A549 (cell line): ENCODE data around the gene CBARP. TPM values are rescaled to one million over a fixed set of nuclear protein-coding genes. Genes with fewer than 3 reads are reported as not detected.

Experiments
- BHLHE40 ChIP-seq: IDR thresholded peaks from 2 replicates; pipeline ENCODE4 v1.6.1; 2012; ENCODE audit warnings: low read depth, low read length, inconsistent platforms
- CBX2 ChIP-seq: fragments of 200-600 bp; sonication (generic); IDR thresholded peaks from 2 replicates; pipeline ENCODE4 v1.6.1; 2016; ENCODE audit warnings: low read depth, mild to moderate bottlenecking, borderline replicate concordance
- CBX8 ChIP-seq: fragments of 200-600 bp; sonication (generic); IDR thresholded peaks from 2 replicates; pipeline ENCODE4 v1.6.1; 2016
- CEBPB ChIP-seq, 2 experiments: fragments of >200 bp in 1 of 2; sonication (Bioruptor Twin) in 1 of 2; formaldehyde crosslinking in 1 of 2; IDR thresholded peaks; 2 replicates each; pipeline ENCODE4 v1.6.1; 2012 to 2016
- CHD2 ChIP-seq: fragments of 150-350 bp; IDR thresholded peaks from 2 replicates; pipeline ENCODE4 v1.6.1; 2014; ENCODE audit warnings: low read length; ENCODE audit not compliant: partially characterized antibody
- CHD4 ChIP-seq: fragments of 200-600 bp; sonication (generic); IDR thresholded peaks from 2 replicates; pipeline ENCODE4 v1.6.1; 2016; ENCODE audit warnings: antibody characterized with exemption, mild to moderate bottlenecking, borderline replicate concordance
- EHMT2 ChIP-seq: fragments of 200-600 bp; sonication (generic); IDR thresholded peaks from 2 replicates; pipeline ENCODE4 v1.6.1; 2016; ENCODE audit warnings: antibody characterized with exemption, low read depth, mild to moderate bottlenecking, moderate library complexity
- ESRRA ChIP-seq: fragments of 150-350 bp; IDR thresholded peaks from 2 replicates; pipeline ENCODE4 v1.6.1; 2014; ENCODE audit warnings: mild to moderate bottlenecking, low read length, borderline replicate concordance
- FOSB ChIP-seq: fragments of 250-450 bp; sonication (Bioruptor Pico); IDR thresholded peaks from 2 replicates; pipeline ENCODE4 v1.5.0; 2020; ENCODE audit warnings: mild to moderate bottlenecking, moderate library complexity
- FOSL2 ChIP-seq, 2 experiments: fragments of 450-650 bp in 1 of 2; fragments of >200 bp in 1 of 2; sonication (Bioruptor Twin) in 1 of 2; formaldehyde crosslinking; IDR thresholded peaks; 2 replicates each; pipeline versions ENCODE4 v1.5.0 to v1.6.1; 2016 to 2020; ENCODE audit warnings: mild to moderate bottlenecking in 1 of 2, moderate library complexity in 1 of 2
- GATA3 ChIP-seq: IDR thresholded peaks from 2 replicates; pipeline ENCODE4 v1.6.1; 2012; ENCODE audit warnings: borderline replicate concordance
- HDAC2 ChIP-seq: fragments of 200-600 bp; sonication (generic); IDR thresholded peaks from 2 replicates; pipeline ENCODE4 v1.6.1; 2016
- HOXA7 ChIP-seq: fragments of 250-450 bp; sonication (Bioruptor Pico); IDR thresholded peaks from 2 replicates; pipeline ENCODE4 v1.5.0; 2020; ENCODE audit warnings: mild to moderate bottlenecking, moderate library complexity
- HOXB13 ChIP-seq: fragments of 250-450 bp; sonication (Bioruptor Pico); IDR thresholded peaks from 2 replicates; pipeline ENCODE4 v1.5.0; 2020; ENCODE audit warnings: low read depth, mild to moderate bottlenecking, moderate library complexity
- HOXB5 ChIP-seq: fragments of 250-450 bp; sonication (Bioruptor Pico); IDR thresholded peaks from 2 replicates; pipeline ENCODE4 v1.5.0; 2020; ENCODE audit warnings: mild to moderate bottlenecking, moderate library complexity
- JUN ChIP-seq, 2 experiments: fragments of >200 bp; sonication (Bioruptor Twin); formaldehyde crosslinking; IDR thresholded peaks; 2 replicates in 1 of 2; 3 replicates in 1 of 2; pipeline ENCODE4 v1.6.1; 2016 to 2017
- JUNB ChIP-seq: fragments of >200 bp; sonication (Bioruptor Twin); formaldehyde crosslinking; IDR thresholded peaks from 2 replicates; pipeline ENCODE4 v1.6.1; 2016
- KDM5A ChIP-seq: fragments of 200-600 bp; sonication (generic); IDR thresholded peaks from 2 replicates; pipeline ENCODE4 v1.6.1; 2016; ENCODE audit warnings: antibody characterized with exemption, mild to moderate bottlenecking
- MAFK ChIP-seq: fragments of 450-650 bp; IDR thresholded peaks from 2 replicates; pipeline ENCODE4 v1.6.1; 2014; ENCODE audit not compliant: partially characterized antibody
- MAZ ChIP-seq: fragments of 150-350 bp; IDR thresholded peaks from 2 replicates; pipeline ENCODE4 v1.6.1; 2014; ENCODE audit warnings: antibody characterized with exemption, low read depth, low read length, borderline replicate concordance
- NFE2L2 ChIP-seq: fragments of 150-350 bp; conservative IDR thresholded peaks from 2 replicates; pipeline ENCODE4 v1.6.1; 2014; ENCODE audit warnings: low read length
- NPAS2 ChIP-seq: fragments of 250-450 bp; sonication (Bioruptor Pico); IDR thresholded peaks from 2 replicates; pipeline ENCODE4 v1.8.0; 2022; ENCODE audit warnings: mild to moderate bottlenecking, moderate library complexity, borderline replicate concordance
- NR3C1 ChIP-seq: fragments of >200 bp; sonication (Bioruptor Twin); formaldehyde crosslinking; IDR thresholded peaks from 3 replicates; pipeline ENCODE4 v1.6.1; 2017
- POLR2A ChIP-seq: IDR thresholded peaks from 2 replicates; pipeline ENCODE4 v1.6.1; 2012; ENCODE audit warnings: mild to moderate bottlenecking, low read length
- RAD21 ChIP-seq, 2 experiments: fragments of >200 bp in 1 of 2; sonication (Bioruptor Twin) in 1 of 2; formaldehyde crosslinking in 1 of 2; IDR thresholded peaks in 1 of 2; conservative IDR thresholded peaks in 1 of 2; 2 replicates in 1 of 2; 3 replicates in 1 of 2; pipeline ENCODE4 v1.6.1; 2012 to 2018; ENCODE audit warnings: inconsistent platforms in 1 of 2
- RARB ChIP-seq: fragments of 250-450 bp; sonication (Bioruptor Pico); IDR thresholded peaks from 2 replicates; pipeline ENCODE4 v1.8.0; 2021; ENCODE audit warnings: mild to moderate bottlenecking, moderate library complexity
- RCOR1 ChIP-seq: fragments of 150-350 bp; IDR thresholded peaks from 2 replicates; pipeline ENCODE4 v1.6.1; 2014; ENCODE audit warnings: antibody characterized with exemption, low read length, low read depth
- RFX5 ChIP-seq: fragments of 450-650 bp; IDR thresholded peaks from 2 replicates; pipeline ENCODE4 v1.7.1; 2014; ENCODE audit warnings: antibody characterized with exemption, mild to moderate bottlenecking, moderate library complexity
- RNF2 ChIP-seq: fragments of 200-600 bp; sonication (generic); IDR thresholded peaks from 2 replicates; pipeline ENCODE4 v1.6.1; 2016; ENCODE audit warnings: low read depth, mild to moderate bottlenecking, antibody characterized with exemption, moderate library complexity, borderline replicate concordance
- SMC3 ChIP-seq: fragments of >200 bp; sonication (Bioruptor Twin); formaldehyde crosslinking; IDR thresholded peaks from 3 replicates; pipeline ENCODE4 v1.6.1; 2018; ENCODE audit warnings: inconsistent platforms
- SREBF2 ChIP-seq: fragments of 450-650 bp; IDR thresholded peaks from 2 replicates; pipeline ENCODE4 v1.6.1; 2014; ENCODE audit warnings: mild to moderate bottlenecking, moderate library complexity
- TP53 ChIP-seq: fragments of 250-450 bp; sonication (Bioruptor Pico); IDR thresholded peaks from 2 replicates; pipeline ENCODE4 v1.5.0; 2021; ENCODE audit warnings: mild to moderate bottlenecking, moderate library complexity
- ZC3H11A ChIP-seq: fragments of 450-650 bp; IDR thresholded peaks from 2 replicates; pipeline ENCODE4 v1.6.1; 2014; ENCODE audit warnings: antibody characterized with exemption, mild to moderate bottlenecking
- ZFP36 ChIP-seq: fragments of 450-650 bp; IDR thresholded peaks from 2 replicates; pipeline ENCODE4 v1.6.1; 2014; ENCODE audit warnings: borderline replicate concordance; ENCODE audit not compliant: partially characterized antibody
- polyA plus RNA-seq, 4 experiments: library from polyadenylated mRNA; depleted of rRNA in 3 of 4; stranded (reverse); fragments of >200 nt; fragmentation: RNase III in 1 of 4; extraction: RNeasy Plus Mini Kit Qiagen cat#74134 plus additional on column Dnase treatment in 1 of 4; gene quantifications; 2 replicates in 3 of 4; 3 replicates in 1 of 4; pipeline ENCODE4 v1.2.3, GENCODE V29; 2011 to 2017
- TF ChIP-seq, protein P1 (sequence below): fragments of >200 bp; sonication (Bioruptor Twin); formaldehyde crosslinking; IDR thresholded peaks from 3 replicates; pipeline ENCODE4 v1.6.1; 2016
- TF ChIP-seq, protein P2 (sequence below): fragments of >200 bp; sonication (Bioruptor Twin); formaldehyde crosslinking; IDR thresholded peaks from 3 replicates; pipeline ENCODE4 v1.5.1; 2016
- TF ChIP-seq, protein P3 (sequence below): IDR thresholded peaks from 2 replicates; pipeline ENCODE4 v1.6.1; 2012
- TF ChIP-seq, protein P4 (sequence below): fragments of >200 bp; sonication (Bioruptor Twin); formaldehyde crosslinking; IDR thresholded peaks from 2 replicates; pipeline ENCODE4 v1.6.1; 2016
- TF ChIP-seq, protein P5 (sequence below): IDR thresholded peaks from 2 replicates; pipeline ENCODE4 v1.6.1; 2012; ENCODE audit warnings: low read depth, borderline replicate concordance
- TF ChIP-seq, protein P6 (sequence below): fragments of 150-350 bp; IDR thresholded peaks from 2 replicates; pipeline ENCODE4 v1.6.1; 2014; ENCODE audit warnings: low read depth, mild to moderate bottlenecking, low read length

Gene CBARP
- polyA plus RNA-seq, 2 of the 4 experiments (the other 2 are of a cell fraction), result 0.19 to 2.0 TPM

DNA sequence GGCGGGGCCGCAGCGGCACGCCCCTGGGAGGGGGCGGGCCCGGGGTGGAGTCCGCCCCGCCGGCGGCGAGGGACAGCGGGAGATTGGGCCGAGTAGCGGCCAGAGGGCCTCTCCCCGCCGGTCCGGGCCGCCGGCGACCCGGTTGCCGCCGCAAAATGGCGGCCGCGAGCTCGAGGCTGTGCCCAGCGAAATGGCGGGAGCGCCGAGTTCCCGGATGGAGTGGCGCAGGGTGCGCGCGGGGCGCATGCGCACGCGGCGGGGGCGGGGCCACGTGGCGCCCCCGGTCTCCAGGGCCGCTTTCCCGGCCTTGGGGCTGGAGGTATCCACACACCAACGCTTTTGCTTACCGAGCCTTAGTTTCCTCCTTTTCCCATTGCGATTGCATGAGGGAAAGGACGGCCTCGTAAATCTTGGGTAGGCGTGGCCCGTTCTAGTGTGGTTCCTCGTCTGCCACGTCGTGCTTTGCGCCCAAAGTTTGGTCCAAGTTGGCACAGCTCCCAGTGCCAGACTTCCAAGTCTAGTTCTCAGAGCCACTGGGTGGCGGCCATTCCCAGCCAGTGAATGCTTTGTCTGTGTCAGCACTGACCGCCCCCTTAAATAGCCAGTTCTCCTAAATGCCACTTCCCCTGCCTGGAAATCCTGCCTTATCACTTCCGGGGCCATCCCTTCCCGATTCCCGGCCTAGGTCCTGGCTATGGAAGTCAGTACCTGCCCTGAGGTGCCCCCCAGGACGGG, 31.8 kb upstream of the CBARP start (continued):
- TF ChIP-seq ZFP36 (no peak), GATA3 (no peak), KDM5A (no peak), RNF2 (no peak), RAD21 (conservative IDR thresholded peaks at IDR 0.05 in 1 of 2, IDR thresholded peaks at IDR 0.05 in 1 of 2) (no peak), CHD2 (no peak), MAFK (peak; percentile 22), NFE2L2 (no peak), RARB (CRISPR knock-in tag) (peak; percentile 81; the same call in 1 of the 2 replicates), BHLHE40 (no peak), SREBF2 (no peak), TP53 (peak; percentile 70; the same call in 1 of the 2 replicates), CHD4 (no peak), POLR2A (no peak), ESRRA (no peak), NR3C1 (no peak), RCOR1 (no peak), ZC3H11A (no peak), JUNB (no peak), HDAC2 (no peak), JUN (IDR thresholded peaks at IDR 0.05) (peak; percentile 87 to 96), HOXA7 (CRISPR knock-in tag) (no peak), SMC3 (no peak), HOXB5 (CRISPR knock-in tag) (no peak; the same call in none of the 2 replicates), EHMT2 (no peak), HOXB13 (CRISPR knock-in tag) (no peak; the same call in 1 of the 2 replicates), NPAS2 (CRISPR knock-in tag) (no peak), FOSB (CRISPR knock-in tag) (0 out of 2 replicates have a peak, but pooled peaks have one; percentile 56), RFX5 (no peak), FOSL2 (IDR thresholded peaks at IDR 0.05) (no peak), FOSL2 (CRISPR knock-in tag; IDR thresholded peaks at IDR 0.05) (peak; percentile 12; the same call in 1 of the 2 replicates), CBX8 (no peak), CBX2 (no peak), MAZ (no peak), CEBPB (IDR thresholded peaks at IDR 0.05) (no peak)
- TF ChIP-seq, protein P1, sequence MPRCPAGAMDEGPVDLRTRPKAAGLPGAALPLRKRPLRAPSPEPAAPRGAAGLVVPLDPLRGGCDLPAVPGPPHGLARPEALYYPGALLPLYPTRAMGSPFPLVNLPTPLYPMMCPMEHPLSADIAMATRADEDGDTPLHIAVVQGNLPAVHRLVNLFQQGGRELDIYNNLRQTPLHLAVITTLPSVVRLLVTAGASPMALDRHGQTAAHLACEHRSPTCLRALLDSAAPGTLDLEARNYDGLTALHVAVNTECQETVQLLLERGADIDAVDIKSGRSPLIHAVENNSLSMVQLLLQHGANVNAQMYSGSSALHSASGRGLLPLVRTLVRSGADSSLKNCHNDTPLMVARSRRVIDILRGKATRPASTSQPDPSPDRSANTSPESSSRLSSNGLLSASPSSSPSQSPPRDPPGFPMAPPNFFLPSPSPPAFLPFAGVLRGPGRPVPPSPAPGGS, result peak; percentile 22; the same call in 2 of the 3 replicates
- TF ChIP-seq, protein P2, sequence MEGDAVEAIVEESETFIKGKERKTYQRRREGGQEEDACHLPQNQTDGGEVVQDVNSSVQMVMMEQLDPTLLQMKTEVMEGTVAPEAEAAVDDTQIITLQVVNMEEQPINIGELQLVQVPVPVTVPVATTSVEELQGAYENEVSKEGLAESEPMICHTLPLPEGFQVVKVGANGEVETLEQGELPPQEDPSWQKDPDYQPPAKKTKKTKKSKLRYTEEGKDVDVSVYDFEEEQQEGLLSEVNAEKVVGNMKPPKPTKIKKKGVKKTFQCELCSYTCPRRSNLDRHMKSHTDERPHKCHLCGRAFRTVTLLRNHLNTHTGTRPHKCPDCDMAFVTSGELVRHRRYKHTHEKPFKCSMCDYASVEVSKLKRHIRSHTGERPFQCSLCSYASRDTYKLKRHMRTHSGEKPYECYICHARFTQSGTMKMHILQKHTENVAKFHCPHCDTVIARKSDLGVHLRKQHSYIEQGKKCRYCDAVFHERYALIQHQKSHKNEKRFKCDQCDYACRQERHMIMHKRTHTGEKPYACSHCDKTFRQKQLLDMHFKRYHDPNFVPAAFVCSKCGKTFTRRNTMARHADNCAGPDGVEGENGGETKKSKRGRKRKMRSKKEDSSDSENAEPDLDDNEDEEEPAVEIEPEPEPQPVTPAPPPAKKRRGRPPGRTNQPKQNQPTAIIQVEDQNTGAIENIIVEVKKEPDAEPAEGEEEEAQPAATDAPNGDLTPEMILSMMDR, result no peak
- TF ChIP-seq, protein P3, sequence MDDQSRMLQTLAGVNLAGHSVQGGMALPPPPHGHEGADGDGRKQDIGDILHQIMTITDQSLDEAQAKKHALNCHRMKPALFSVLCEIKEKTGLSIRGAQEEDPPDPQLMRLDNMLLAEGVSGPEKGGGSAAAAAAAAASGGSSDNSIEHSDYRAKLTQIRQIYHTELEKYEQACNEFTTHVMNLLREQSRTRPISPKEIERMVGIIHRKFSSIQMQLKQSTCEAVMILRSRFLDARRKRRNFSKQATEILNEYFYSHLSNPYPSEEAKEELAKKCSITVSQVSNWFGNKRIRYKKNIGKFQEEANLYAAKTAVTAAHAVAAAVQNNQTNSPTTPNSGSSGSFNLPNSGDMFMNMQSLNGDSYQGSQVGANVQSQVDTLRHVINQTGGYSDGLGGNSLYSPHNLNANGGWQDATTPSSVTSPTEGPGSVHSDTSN, result peak; percentile 59; the same call in 1 of the 2 replicates
- TF ChIP-seq, protein P4, sequence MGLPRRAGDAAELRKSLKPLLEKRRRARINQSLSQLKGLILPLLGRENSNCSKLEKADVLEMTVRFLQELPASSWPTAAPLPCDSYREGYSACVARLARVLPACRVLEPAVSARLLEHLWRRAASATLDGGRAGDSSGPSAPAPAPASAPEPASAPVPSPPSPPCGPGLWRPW, result no peak
- TF ChIP-seq, protein P5, sequence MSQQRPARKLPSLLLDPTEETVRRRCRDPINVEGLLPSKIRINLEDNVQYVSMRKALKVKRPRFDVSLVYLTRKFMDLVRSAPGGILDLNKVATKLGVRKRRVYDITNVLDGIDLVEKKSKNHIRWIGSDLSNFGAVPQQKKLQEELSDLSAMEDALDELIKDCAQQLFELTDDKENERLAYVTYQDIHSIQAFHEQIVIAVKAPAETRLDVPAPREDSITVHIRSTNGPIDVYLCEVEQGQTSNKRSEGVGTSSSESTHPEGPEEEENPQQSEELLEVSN, result peak; percentile 96
- TF ChIP-seq, protein P6, sequence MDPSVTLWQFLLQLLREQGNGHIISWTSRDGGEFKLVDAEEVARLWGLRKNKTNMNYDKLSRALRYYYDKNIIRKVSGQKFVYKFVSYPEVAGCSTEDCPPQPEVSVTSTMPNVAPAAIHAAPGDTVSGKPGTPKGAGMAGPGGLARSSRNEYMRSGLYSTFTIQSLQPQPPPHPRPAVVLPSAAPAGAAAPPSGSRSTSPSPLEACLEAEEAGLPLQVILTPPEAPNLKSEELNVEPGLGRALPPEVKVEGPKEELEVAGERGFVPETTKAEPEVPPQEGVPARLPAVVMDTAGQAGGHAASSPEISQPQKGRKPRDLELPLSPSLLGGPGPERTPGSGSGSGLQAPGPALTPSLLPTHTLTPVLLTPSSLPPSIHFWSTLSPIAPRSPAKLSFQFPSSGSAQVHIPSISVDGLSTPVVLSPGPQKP, result no peak
